PC-9 (cell line): Measurements from ENCODE around the gene TET2. TPM values are rescaled to one million over a fixed set of nuclear protein-coding genes. Genes with fewer than 3 reads are reported as not detected.
A peak's percentile ranks its signal among the peaks of the same experiment; 100 is the strongest.

Experiments used
- BruUV-seq: library from RNA; stranded (reverse); fragments of 400-500 nt; replicated peaks from 2 replicates; lab custom pipeline; 2021; lab: Mats Ljungman, UMichigan
- CTCF ChIA-PET: fragments of 300-600 bp; sonication (Branson Sonifier 250); formaldehyde crosslinking; loops from one replicate; lab custom pipeline; 2022; ENCODE audit warnings: antibody characterized with exemption; lab: Charles Lee
- POLR2A ChIA-PET: fragments of 300-600 bp; sonication (Branson Sonifier 250); formaldehyde crosslinking; loops from one replicate; lab custom pipeline; 2022; ENCODE audit warnings: antibody characterized with exemption; ENCODE audit not compliant: unreplicated experiment; lab: Charles Lee
- DNase-seq, 2 experiments: peaks; one replicate each; pipeline versions ENCODE4 v3.0.0 to v3.0.0-alpha.2; 2015 to 2022; ENCODE audit warnings: mixed read lengths in 1 of 2
- H2AFZ ChIP-seq: fragments of 200-600 bp; sonication (generic); 2 replicates; pipeline ENCODE4 v1.8.1; 2017; ENCODE audit warnings: antibody characterized with exemption
- H3F3A ChIP-seq: fragments of 200-600 bp; sonication (generic); 2 replicates; pipeline ENCODE4 v1.8.1; 2017; ENCODE audit warnings: antibody characterized with exemption, mild to moderate bottlenecking, low read depth; ENCODE audit not compliant: insufficient read depth
- H3K27ac ChIP-seq: fragments of 200-600 bp; sonication (generic); 2 replicates; pipeline ENCODE4 v1.6.1; 2016; ENCODE audit warnings: mixed run types
- H3K27me3 ChIP-seq: fragments of 200-600 bp; sonication (generic); 2 replicates; pipeline ENCODE4 v1.6.1; 2016; ENCODE audit warnings: low read depth, mixed run types; ENCODE audit not compliant: insufficient read depth
- H3K36me3 ChIP-seq: fragments of 200-600 bp; sonication (generic); 2 replicates; pipeline ENCODE4 v1.6.1; 2016; ENCODE audit warnings: low read depth, mixed run types
- H3K4me1 ChIP-seq: fragments of 200-600 bp; sonication (generic); replicated peaks from 2 replicates; pipeline ENCODE4 v1.6.1; 2016; ENCODE audit warnings: mixed run types; ENCODE audit not compliant: insufficient read depth
- H3K4me2 ChIP-seq: fragments of 200-600 bp; sonication (generic); 2 replicates; pipeline ENCODE4 v1.6.1; 2017; ENCODE audit warnings: mixed run types
- H3K4me3 ChIP-seq: fragments of 200-600 bp; sonication (generic); 2 replicates; pipeline ENCODE4 v1.6.1; 2016; ENCODE audit warnings: mixed run types
- H3K79me2 ChIP-seq: fragments of 200-600 bp; sonication (generic); 2 replicates; pipeline ENCODE4 v1.6.1; 2017; ENCODE audit warnings: low read depth, mixed run types
- H3K9me2 ChIP-seq: fragments of 200-600 bp; sonication (generic); 2 replicates; pipeline ENCODE4 v1.8.1; 2017; ENCODE audit warnings: mild to moderate bottlenecking; ENCODE audit not compliant: insufficient read depth
- H3K9me3 ChIP-seq: fragments of 200-600 bp; sonication (generic); 2 replicates; pipeline ENCODE4 v1.8.1; 2016; ENCODE audit warnings: low read depth; ENCODE audit not compliant: insufficient read depth
- H4K20me1 ChIP-seq: fragments of 200-600 bp; sonication (generic); 2 replicates; pipeline ENCODE4 v1.8.1; 2017; ENCODE audit not compliant: insufficient read depth
- CTCF ChIP-seq: fragments of 200-600 bp; sonication (generic); conservative IDR thresholded peaks from 2 replicates; pipeline ENCODE4 v1.6.1; 2017; ENCODE audit warnings: mixed run types, antibody characterized with exemption, mild to moderate bottlenecking, moderate library complexity
- EZH2 ChIP-seq: fragments of 200-600 bp; sonication (generic); IDR thresholded peaks from 2 replicates; pipeline ENCODE4 v1.8.0; 2017; ENCODE audit warnings: antibody characterized with exemption, low read depth
- intact Hi-C: fragments of 100-400 bp; cut with micrococcal nuclease; formaldehyde crosslinking; loops from one replicate; pipeline ENCODE4 v1.10.0; 2022; ENCODE audit not compliant: unreplicated experiment
- total RNA-seq: library from RNA; stranded (reverse); gene quantifications from 2 replicates; pipeline ENCODE4 v1.2.3, GENCODE V29; 2021

TET2 gene
- total RNA-seq, 1 experiment from 2014 or later, result 6.6 TPM

- H3K4me2 ChIP-seq, result no peak overlapping the region
- DNase-seq, result peak in 1 of 2 experiments; percentile 38
- BruUV-seq, result no TSS peak
- no peaks in the 10 kb centered on the region for H3K9me2 ChIP-seq
- H3K27me3 ChIP-seq, result no peaks in the 10 kb centered on the region
- H3K36me3 ChIP-seq, result no peaks in the 10 kb centered on the region
- no peaks in the 10 kb centered on the region for H4K20me1 ChIP-seq
- H3K27ac ChIP-seq, result no peak overlapping the region
- no peaks in the 10 kb centered on the region for H3F3A ChIP-seq
- H2AFZ ChIP-seq, result no peak overlapping the region
- CTCF ChIA-PET, result no interaction called here
- POLR2A ChIA-PET, result no interaction called here
- TF ChIP-seq CTCF, result no peak
- no peak for TF ChIP-seq EZH2
- no peak overlapping the region for H3K4me3 ChIP-seq
- peaks cover 16% of the 10 kb centered on the region for H3K79me2 ChIP-seq
- H3K9me3 ChIP-seq, result no peaks in the 10 kb centered on the region
- intact Hi-C loops, result loop anchor here (5.0 kb wide), 1 partner anchor 323 kb away; the partner anchor contains the start of gene PPA2
- peaks cover 19% of the 10 kb centered on the region; the same call in 1 of the 2 replicates for H3K4me1 ChIP-seq
Measured at GRCh38 chr4:105149771-105150170, 3.1 kb downstream of the TET2 start.

- H3K4me3 ChIP-seq, result no peak overlapping the region
- intact Hi-C loops, result no loop called here
- H3K9me3 ChIP-seq, result no peaks in the 10 kb centered on the region
- DNase-seq, result no peak
- no peaks in the 10 kb centered on the region for H3F3A ChIP-seq
- H2AFZ ChIP-seq, result no peak overlapping the region
- CTCF ChIA-PET, result no interaction called here
- no peak overlapping the region for H3K27ac ChIP-seq
- POLR2A ChIA-PET, result no interaction called here
- no peak overlapping the region for H3K4me2 ChIP-seq
- peaks cover 16% of the 10 kb centered on the region for H3K79me2 ChIP-seq
- no peaks in the 10 kb centered on the region for H4K20me1 ChIP-seq
- no peaks in the 10 kb centered on the region for H3K36me3 ChIP-seq
- H3K4me1 ChIP-seq, result peaks cover 19% of the 10 kb centered on the region; the same call in 1 of the 2 replicates
- no peaks in the 10 kb centered on the region for H3K9me2 ChIP-seq
- no peak for TF ChIP-seq CTCF
- no peaks in the 10 kb centered on the region for H3K27me3 ChIP-seq
- BruUV-seq, result no TSS peak
Measured at GRCh38 chr4:105150503-105150902, 3.8 kb downstream of the TET2 start.

GRCh38 chr4:105153749-105154148 is 7.1 kb downstream of the TET2 start:
- CTCF ChIA-PET, result no interaction called here

More at GRCh38 chr4:105153749-105154148, 7.1 kb downstream of the TET2 start:
- H3K4me2 ChIP-seq, result no peak overlapping the region
- no peaks in the 10 kb centered on the region for H3F3A ChIP-seq
- no peak for DNase-seq
- no peak overlapping the region for H3K27ac ChIP-seq
- no peaks in the 10 kb centered on the region for H3K27me3 ChIP-seq
- no peak overlapping the region for H3K4me3 ChIP-seq
- intact Hi-C loops, result no loop called here
- H3K4me1 ChIP-seq, result peaks cover 11% of the 10 kb centered on the region; the same call in 1 of the 2 replicates
- POLR2A ChIA-PET, result no interaction called here
- no peaks in the 10 kb centered on the region for H3K9me3 ChIP-seq
- BruUV-seq, result no TSS peak
- H4K20me1 ChIP-seq, result no peaks in the 10 kb centered on the region
- TF ChIP-seq EZH2 (no peak), CTCF (no peak)
- H2AFZ ChIP-seq, result no peak overlapping the region
- no peaks in the 10 kb centered on the region for H3K36me3 ChIP-seq
- H3K9me2 ChIP-seq, result no peaks in the 10 kb centered on the region
- H3K79me2 ChIP-seq, result 0 out of 2 replicates have a peak, but pooled peaks cover 3% of the 10 kb centered on the region
